ENCODE results near the gene UCHL1.
A peak's percentile ranks its signal among the peaks of the same experiment; 100 is the strongest.

UCHL1 gene

DNA sequence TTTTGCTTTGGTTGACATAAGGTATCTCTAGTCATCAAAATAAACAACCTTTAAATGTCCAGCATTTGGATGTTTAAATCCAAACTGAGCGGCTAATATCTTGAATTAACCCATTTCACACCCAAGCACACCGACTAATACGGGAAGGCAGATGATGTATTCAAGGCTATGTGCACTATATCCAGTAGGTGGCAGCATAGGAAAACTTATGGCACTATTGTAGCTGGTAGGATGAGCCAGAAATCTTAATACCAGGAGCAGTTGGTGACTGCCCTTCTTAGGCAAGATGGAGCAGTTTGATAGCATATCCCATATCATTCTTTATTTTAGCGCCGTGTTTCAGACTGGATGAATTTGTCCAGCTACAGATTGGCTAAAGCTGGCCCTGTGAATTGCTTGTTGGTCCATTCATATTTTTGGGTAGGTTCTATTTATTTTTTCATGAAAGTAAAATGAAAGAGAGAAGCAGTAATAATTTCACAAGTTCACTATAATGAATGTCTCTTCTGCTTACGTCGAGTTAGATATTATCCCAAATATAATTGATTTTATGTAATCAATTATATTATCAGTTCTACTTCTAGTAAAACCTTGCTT lies 24.4 kb downstream of the UCHL1 start:
- H3K27ac ChIP-seq = peak overlapping the region; percentile 8; the same call in 1 of the 2 replicates
- TF ChIP-seq CTCF (conservative IDR thresholded peaks at IDR 0.05) = peak; percentile 85

- H3K27ac ChIP-seq = peak overlapping the region; percentile 8; the same call in 1 of the 2 replicates
- no peak for TF ChIP-seq CTCF (conservative IDR thresholded peaks at IDR 0.05)
Observed at GRCh38 chr4:41282366-41282765, 25.6 kb downstream of the UCHL1 start.

GRCh38 chr4:41285202-41285863 lies 28.6 kb downstream of the UCHL1 start:
- TF ChIP-seq CTCF (conservative IDR thresholded peaks at IDR 0.05) = no peak
- H3K27ac ChIP-seq = no peak overlapping the region

GRCh38 chr4:41285864-41286235 lies 29.1 kb downstream of the UCHL1 start:
- no peak for TF ChIP-seq CTCF (conservative IDR thresholded peaks at IDR 0.05)
- no peak overlapping the region for H3K27ac ChIP-seq

DNA sequence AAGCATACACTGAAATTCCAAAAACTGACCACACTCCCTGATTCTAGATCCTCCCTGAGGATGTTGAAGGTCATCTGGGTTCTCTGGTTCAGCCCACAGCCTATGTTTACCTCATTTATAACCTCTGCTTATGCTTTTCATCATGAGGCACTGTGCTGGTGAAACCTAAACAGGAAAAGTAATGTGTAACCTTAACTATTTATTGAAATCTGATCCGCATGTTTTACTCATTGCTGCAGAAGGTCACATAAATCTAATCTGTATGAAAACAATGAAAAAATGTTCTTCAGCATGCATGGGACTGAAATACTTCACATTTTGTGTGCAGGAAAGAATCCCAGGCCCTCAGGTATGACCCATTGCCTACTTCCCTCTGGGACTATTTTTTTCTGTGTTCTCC lies 30.3 kb downstream of the UCHL1 start:
- peak overlapping the region; percentile 2; the same call in 1 of the 2 replicates for H3K27ac ChIP-seq
- no peak for TF ChIP-seq CTCF (conservative IDR thresholded peaks at IDR 0.05)

DNA sequence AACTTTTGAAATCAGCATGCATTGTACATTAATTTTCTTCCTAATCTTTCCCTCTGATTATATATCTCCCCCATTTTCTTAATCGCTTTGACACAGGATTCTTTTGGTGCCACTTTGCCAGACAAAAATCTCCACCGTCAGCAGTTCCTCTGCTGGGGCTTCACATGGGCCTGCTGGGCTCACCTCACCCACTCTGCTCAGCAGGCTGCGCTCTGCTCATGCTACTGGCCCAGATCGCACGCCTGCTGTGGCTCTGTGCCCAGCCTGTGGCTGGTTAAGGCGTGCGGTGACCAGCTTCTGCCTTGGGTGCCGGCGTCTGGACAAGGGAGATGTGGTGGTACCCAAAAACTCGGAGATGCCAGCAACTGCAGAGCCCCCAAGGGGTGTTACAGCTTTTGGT lies 31.1 kb downstream of the UCHL1 start:
- H3K27ac ChIP-seq = no peak overlapping the region; the same call in 1 of the 2 replicates
- TF ChIP-seq CTCF (conservative IDR thresholded peaks at IDR 0.05) = no peak

DNA sequence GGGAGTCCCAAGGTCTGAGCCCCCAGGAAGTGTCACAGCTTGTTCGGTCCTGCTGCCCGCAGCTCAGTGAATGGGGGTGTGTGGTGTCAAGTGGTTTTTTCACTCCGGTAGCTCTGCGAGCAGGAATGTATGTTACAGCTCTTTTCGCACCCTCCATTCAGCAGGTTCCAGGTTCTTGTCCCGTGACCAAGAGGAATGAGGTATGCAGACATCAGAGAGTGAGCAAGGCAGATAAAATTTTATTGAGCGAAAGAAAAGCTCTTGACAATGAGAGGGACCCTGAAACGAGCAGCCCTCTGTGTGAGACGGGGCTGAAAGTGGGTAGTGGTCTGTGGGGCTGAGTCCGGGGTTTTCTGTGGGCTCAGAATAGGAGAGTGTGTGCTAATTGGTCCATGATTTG lies 31.5 kb downstream of the UCHL1 start:
- TF ChIP-seq CTCF (conservative IDR thresholded peaks at IDR 0.05) = no peak
- H3K27ac ChIP-seq = no peak overlapping the region

All from VCaP (cell line).